Adrenal gland (tissue), 12 donors: ENCODE results near the gene KRTAP1-1. TPM values are rescaled to one million over a fixed set of nuclear protein-coding genes. Genes with fewer than 3 reads are reported as not detected.
"Not testable (repeated sequence)": the region's sequence is repeated elsewhere in the genome, so short reads cannot be mapped to it uniquely, and the experiment has no call there.

Experiments used
- DNase-seq, 7 donors: peaks; one replicate each; pipeline ENCODE4 v3.0.0-alpha.2; 2019 to 2020
- H3K27ac ChIP-seq, 5 donors: fragments of 200-600 bp; sonication (generic) in 4 of 5; 1 replicate in 3 of 5; 2 replicates in 2 of 5; pipeline versions ENCODE4 v1.5.1 to v1.8.0; 2016 to 2020; ENCODE audit warnings: mild to moderate bottlenecking in 1 of 5
- H3K27me3 ChIP-seq: fragments of 200-600 bp; 2 replicates; pipeline ENCODE4 v1.8.0; 2021
- H3K36me3 ChIP-seq, 2 donors: fragments of 200-600 bp; replicated peaks in 1 of 2; 1 replicate in 1 of 2; 2 replicates in 1 of 2; pipeline versions ENCODE4 v1.5.1 to v1.8.0; 2018 to 2022
- H3K4me1 ChIP-seq, 2 donors: fragments of 200-600 bp; replicated peaks in 1 of 2; 1 replicate in 1 of 2; 2 replicates in 1 of 2; pipeline versions ENCODE4 v1.5.1 to v1.8.0; 2018 to 2021
- H3K4me3 ChIP-seq, 4 donors: fragments of 200-600 bp; sonication (generic) in 3 of 4; one replicate each; pipeline ENCODE4 v1.5.1; 2016 to 2018
- H3K9me3 ChIP-seq, 3 donors: fragments of 200-600 bp; sonication (generic) in 1 of 3; replicated peaks in 1 of 3; 1 replicate in 2 of 3; 2 replicates in 1 of 3; pipeline versions ENCODE4 v1.5.1 to v1.8.0; 2016 to 2021
- POLR2A ChIP-seq, 2 donors: fragments of 450-650 bp; IDR thresholded peaks; one replicate each; pipeline ENCODE4 v1.6.1; 2017; ENCODE audit warnings: antibody characterized with exemption in 2 of 2, mild to moderate bottlenecking in 2 of 2, moderate library complexity in 1 of 2
- WGBS, 4 donors: extraction: QIAGEN DNeasy Blood & Tissue Kit in 2 of 4; methylation state at CpG; one replicate each; pipeline versions ENCODE4 v1.1.5 to v1.1.7; 2013 to 2017; 5-methylcytosine and 5-hydroxymethylcytosine counted together
- intact Hi-C, 2 donors: fragments of 100-400 bp; cut with DNase I; formaldehyde crosslinking; loops; one replicate each; pipeline versions ENCODE4 v1.14.1 to v1.15.0; 2022 to 2023
- polyA plus RNA-seq, 3 donors: library from polyadenylated mRNA; stranded (reverse); fragments of 200-250 nt in 2 of 3; fragments of 350-450 nt in 1 of 3; fragmentation: Illumina TruSeq in 1 of 3; extraction: RNeasy Lipid Tissue Mini Kit (QIAGEN cat#74804) in 1 of 3; gene quantifications; one replicate each; pipeline ENCODE4 v1.2.3, GENCODE V29; 2013 to 2014
- total RNA-seq, 9 donors: library from RNA; depleted of rRNA in 4 of 9; stranded (reverse); fragments of >200 nt in 4 of 9; fragments of 120-200 nt in 1 of 9; fragmentation: NEBNext Ultra II Directional in 1 of 9; extraction: Animal tissue kit (Norgen Biotek cat#: 25700) in 1 of 9; gene quantifications; one replicate each; pipeline versions ENCODE4 v1.1.0 to v1.2.4, GENCODE V29; 2013 to 2023
- TF ChIP-seq, protein P1 (sequence below), 6 experiments: fragments of 450-650 bp in 4 of 6; fragments of 200-600 bp in 2 of 6; sonication (generic) in 1 of 6; IDR thresholded peaks; 1 replicate in 5 of 6; 2 replicates in 1 of 6; pipeline versions ENCODE4 v1.5.1 to v1.8.0; 2016 to 2021; ENCODE audit warnings: antibody characterized with exemption in 6 of 6, mild to moderate bottlenecking in 2 of 6, moderate library complexity in 1 of 6
- donor health status: healthy with polysubstance abuse.
- donor health status: Bipolar disorder and iron deficiency.
- donor health status: DM: yes; HTN: yes; CAD: no.
- donor health status: DM: no; HTN: no; CAD: no.
- donor health status: DM: no; HTN: no; CAD: no.
- donor health status: DM: yes; HTN: yes; CAD: no.

KRTAP1-1 gene
- total and polyA plus RNA-seq, 12 donors, result not detected

- Histone ChIP-seq H3K27me3 (no peaks in the 10 kb centered on the region), H3K27ac (no peak overlapping the region), H3K36me3 (no peaks in the 10 kb centered on the region), H3K9me3 (no peaks in the 10 kb centered on the region), H3K4me3 (no peak overlapping the region), H3K4me1 (no peaks in the 10 kb centered on the region)
- intact Hi-C loops, result no loop called here
- 56 to 83% (median 76%) methylated on average over 1 of the region's 1 CpG for WGBS, 4 donors
- TF ChIP-seq, protein P1, sequence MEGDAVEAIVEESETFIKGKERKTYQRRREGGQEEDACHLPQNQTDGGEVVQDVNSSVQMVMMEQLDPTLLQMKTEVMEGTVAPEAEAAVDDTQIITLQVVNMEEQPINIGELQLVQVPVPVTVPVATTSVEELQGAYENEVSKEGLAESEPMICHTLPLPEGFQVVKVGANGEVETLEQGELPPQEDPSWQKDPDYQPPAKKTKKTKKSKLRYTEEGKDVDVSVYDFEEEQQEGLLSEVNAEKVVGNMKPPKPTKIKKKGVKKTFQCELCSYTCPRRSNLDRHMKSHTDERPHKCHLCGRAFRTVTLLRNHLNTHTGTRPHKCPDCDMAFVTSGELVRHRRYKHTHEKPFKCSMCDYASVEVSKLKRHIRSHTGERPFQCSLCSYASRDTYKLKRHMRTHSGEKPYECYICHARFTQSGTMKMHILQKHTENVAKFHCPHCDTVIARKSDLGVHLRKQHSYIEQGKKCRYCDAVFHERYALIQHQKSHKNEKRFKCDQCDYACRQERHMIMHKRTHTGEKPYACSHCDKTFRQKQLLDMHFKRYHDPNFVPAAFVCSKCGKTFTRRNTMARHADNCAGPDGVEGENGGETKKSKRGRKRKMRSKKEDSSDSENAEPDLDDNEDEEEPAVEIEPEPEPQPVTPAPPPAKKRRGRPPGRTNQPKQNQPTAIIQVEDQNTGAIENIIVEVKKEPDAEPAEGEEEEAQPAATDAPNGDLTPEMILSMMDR (IDR thresholded peaks at IDR 0.05), result no peak
- no peak for TF ChIP-seq POLR2A (IDR thresholded peaks at IDR 0.05)
- DNase-seq, result no peak
These were observed 20.7 kb upstream of the KRTAP1-1 start for GRCh38 chr17:41061964-41062363.

DNA sequence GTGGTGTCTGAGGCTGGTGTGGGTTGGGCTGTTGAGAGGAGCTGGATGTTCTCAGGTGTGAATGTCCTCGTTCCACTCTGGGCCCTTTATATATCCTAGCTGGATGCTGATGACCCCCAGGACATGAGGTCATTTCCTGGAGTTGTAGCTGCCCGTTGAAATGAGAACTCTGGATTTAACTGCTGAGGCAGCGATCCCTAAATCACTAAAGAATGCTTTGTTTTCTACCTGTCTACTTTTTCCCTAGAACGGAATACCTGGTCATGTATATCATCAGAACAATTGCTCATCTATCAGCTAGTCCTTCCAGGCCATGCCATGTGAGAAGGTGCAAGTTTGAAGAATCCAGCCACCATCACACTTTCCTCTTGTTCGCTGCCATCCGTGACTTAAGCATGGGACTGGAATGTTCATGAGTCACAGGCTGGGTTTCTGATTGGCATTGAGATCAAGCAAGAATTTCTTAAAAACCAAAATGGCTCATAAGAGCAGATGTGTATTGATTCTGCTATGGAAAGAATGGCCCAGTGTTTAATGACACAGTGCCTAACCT lies 18.9 kb upstream of the KRTAP1-1 start, which contains the start of gene KRTAP2-3:
TSS of gene KRTAP2-3 (minus strand) at position 63 of the 553 bp plus-strand sequence. CDS start 64 bp downstream, outside the sequence.
- intact Hi-C loops, result no loop called here

GRCh38 chr17:41059276-41060051 lies 18.2 kb upstream of the KRTAP1-1 start:
- H3K9me3 ChIP-seq, H3K4me3 ChIP-seq, H3K27ac ChIP-seq, H3K36me3 ChIP-seq, DNase-seq, intact Hi-C loops, H3K4me1 ChIP-seq, H3K27me3 ChIP-seq: not testable (repeated sequence)
- 25 to 43% (median 34%) methylated on average over 5 to 10 of the region's 31 CpGs for WGBS, 4 donors

More for the DNA sequence above, 18.9 kb upstream of the KRTAP1-1 start, which contains the start of gene KRTAP2-3:
- DNase-seq, result no peak
- H3K27ac ChIP-seq, result no peak within 1 kb of the TSS
- H3K4me1 ChIP-seq, result no peaks in the 10 kb centered on the region
- H3K27me3 ChIP-seq, result no peaks in the 10 kb centered on the region
- no peaks in the 10 kb centered on the region for H3K36me3 ChIP-seq
- 57 to 69% (median 63%) methylated on average over 6 of the region's 6 CpGs for WGBS, 4 donors
- no peak within 1 kb of the TSS for H3K4me3 ChIP-seq
- no peaks in the 10 kb centered on the region for H3K9me3 ChIP-seq
- TF ChIP-seq, protein P1 (IDR thresholded peaks at IDR 0.05), result no peak
- no peak for TF ChIP-seq POLR2A (IDR thresholded peaks at IDR 0.05)

- Histone ChIP-seq H3K27ac (no peak overlapping the region), H3K4me3 (no peak overlapping the region), H3K27me3 (no peaks in the 10 kb centered on the region), H3K36me3 (no peaks in the 10 kb centered on the region), H3K9me3 (no peaks in the 10 kb centered on the region), H3K4me1 (no peaks in the 10 kb centered on the region)
- intact Hi-C loops, result no loop called here
- DNase-seq, result no peak
- TF ChIP-seq POLR2A (IDR thresholded peaks at IDR 0.05), result no peak
- TF ChIP-seq, protein P1 (IDR thresholded peaks at IDR 0.05), result no peak
- 67 to 77% (median 73%) methylated on average over 5 of the region's 5 CpGs for WGBS, 4 donors
These were observed 17.5 kb upstream of the KRTAP1-1 start for GRCh38 chr17:41058741-41059140.
